LNCAP (cell line): Measurements from ENCODE around the gene MFN1.

Experiments
- TF ChIP-seq, protein P1 (sequence below): fragments of 450-650 bp; IDR thresholded peaks from 2 replicates; pipeline ENCODE4 v1.5.1; 2017; ENCODE audit warnings: mild to moderate bottlenecking

The MFN1 gene

DNA sequence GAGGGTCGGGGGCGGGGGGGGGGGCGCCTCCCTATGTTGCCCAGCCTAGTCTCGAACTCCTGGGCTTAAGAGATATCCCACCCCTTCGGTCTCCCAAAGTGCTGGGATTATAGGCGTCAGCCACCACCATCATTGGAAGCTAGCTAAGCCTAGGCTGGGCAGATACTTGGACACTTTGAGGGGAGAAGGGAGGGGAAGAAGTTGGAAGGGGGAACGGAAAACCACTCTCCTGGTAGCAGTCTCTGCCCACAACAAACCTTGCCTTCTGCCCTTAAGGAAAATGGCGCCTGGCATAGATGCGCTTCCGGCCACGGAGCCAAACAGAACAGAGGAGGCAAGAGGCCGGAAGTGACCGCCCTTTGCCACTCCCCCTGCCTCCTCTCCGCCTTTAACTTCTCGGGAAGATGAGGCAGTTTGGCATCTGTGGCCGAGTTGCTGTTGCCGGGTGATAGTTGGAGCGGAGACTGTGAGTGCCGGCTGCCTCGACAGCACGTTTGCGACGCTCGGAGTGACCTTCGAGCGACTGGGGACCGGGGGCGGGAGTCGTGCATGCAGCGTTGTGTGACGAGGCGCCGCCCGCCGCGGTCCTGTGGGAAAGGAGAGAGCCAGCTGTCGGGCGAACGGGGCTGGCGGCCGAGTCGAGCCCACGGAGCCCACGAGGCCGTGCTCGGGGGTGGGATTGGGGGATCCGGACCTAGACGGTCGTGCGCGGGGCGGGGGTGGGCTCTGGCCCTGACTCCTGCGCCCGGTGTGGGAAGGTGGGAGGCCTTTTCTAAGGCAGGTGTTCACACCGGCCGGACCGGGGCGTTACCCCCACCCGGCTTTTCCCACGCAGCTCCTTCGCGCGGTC is at the start of gene MFN1:
Gene MFN1, plus strand, starts transcription at position 365 of the 850 bp plus-strand sequence. CDS start 1,143 bp downstream, outside the sequence.
- TF ChIP-seq, protein P1, sequence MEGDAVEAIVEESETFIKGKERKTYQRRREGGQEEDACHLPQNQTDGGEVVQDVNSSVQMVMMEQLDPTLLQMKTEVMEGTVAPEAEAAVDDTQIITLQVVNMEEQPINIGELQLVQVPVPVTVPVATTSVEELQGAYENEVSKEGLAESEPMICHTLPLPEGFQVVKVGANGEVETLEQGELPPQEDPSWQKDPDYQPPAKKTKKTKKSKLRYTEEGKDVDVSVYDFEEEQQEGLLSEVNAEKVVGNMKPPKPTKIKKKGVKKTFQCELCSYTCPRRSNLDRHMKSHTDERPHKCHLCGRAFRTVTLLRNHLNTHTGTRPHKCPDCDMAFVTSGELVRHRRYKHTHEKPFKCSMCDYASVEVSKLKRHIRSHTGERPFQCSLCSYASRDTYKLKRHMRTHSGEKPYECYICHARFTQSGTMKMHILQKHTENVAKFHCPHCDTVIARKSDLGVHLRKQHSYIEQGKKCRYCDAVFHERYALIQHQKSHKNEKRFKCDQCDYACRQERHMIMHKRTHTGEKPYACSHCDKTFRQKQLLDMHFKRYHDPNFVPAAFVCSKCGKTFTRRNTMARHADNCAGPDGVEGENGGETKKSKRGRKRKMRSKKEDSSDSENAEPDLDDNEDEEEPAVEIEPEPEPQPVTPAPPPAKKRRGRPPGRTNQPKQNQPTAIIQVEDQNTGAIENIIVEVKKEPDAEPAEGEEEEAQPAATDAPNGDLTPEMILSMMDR: no peak

DNA sequence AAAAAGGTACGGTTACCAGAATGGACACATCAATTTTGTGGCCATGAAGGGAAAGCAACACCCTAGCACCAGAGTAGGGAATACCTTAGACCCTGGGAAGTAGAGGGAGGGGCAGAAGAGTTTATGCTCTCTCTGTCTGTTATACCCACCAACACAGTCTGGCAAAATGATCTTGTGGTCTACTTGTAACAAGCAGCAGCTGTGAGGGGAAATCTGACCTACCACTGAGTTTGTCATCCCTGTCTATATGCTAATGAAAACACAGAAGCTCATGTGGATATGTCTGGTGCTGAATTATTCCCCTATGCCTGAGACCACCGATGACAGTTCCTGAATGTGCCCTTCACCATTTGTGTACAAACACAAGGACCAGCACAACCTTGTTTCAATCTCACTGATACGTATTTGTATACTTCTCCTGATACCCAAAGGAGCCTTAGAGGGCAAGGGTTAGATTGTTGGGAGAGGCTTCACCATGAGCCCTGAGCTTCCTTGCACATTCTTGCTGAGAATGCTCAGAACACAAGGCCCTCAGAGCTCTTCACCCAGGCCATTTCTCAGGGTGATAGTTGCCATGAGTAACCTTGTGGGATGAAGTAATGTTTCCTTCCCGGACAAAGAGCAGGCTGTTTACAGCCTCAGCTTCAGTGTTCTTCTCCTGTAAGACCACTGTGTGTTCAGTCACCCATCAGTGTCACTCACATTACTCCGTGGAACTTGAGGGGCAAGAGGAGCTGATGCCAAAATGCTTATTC is 49.4 kb upstream of the MFN1 start:
- TF ChIP-seq, protein P1: no peak

DNA sequence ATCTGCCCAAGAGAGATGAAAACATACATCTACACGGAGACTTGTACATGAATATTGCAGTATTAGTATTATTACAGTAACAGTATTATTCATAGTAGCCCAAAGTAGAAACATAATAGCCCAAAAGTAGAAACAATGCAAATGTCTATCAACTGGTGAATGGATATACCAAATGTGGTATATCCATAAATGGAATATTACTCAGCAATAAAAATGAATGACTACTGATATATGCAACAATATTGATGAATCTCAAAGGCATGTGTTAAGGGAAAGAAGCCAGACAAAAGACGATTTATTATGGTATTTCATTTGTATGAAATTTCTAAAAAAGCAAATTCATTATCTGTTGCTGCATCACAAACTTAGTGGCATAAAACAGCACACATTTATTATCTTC is 48.2 kb upstream of the MFN1 start:
- TF ChIP-seq, protein P1: no peak

DNA sequence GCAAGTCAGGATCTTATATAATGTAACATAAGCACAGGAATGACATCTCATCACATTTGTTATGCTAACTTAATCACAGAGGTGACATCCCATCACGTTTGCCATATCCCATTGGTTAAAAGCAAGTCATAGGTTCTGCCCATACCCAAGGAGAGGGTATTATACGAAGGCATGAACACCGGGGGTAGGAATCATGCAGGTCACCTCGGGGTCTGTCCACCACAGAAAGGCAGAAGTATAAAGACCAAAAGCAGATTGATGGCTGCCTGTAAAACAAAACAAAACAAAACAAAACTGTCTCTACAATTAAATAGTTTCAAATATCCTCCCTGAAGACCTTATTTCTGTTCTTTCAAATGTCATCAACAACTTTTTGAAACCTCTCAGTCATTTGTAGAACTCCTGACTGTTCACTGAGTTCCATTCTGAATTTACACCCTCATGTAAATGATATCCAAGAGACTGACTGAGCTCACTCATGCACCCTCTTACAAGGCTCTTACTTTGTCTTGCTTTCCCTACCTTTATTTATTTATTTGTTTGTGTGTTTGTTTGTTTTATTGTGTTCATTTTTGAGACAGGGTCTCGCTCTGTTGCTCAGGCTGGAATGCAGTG is 47.4 kb upstream of the MFN1 start:
- TF ChIP-seq, protein P1: no peak

DNA sequence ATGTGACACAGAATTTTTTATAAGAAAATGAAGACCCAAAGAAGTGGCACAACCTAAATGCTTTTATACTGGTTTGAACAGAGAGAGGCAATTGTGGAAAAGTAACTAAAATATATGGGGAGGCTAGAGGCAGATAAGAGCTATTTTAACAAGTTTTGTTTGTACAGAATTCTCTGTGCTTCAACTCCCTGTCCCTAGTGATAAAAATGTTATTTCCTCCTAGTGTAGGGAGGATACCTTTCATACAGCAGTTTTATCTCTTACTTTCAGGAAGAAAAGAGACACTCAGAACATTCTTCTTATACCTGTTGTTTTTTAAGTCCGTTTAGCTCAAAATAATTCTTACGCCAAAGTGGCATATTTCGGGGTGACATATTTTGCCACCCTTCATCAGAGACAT is 45.9 kb upstream of the MFN1 start:
- TF ChIP-seq, protein P1: no peak

DNA sequence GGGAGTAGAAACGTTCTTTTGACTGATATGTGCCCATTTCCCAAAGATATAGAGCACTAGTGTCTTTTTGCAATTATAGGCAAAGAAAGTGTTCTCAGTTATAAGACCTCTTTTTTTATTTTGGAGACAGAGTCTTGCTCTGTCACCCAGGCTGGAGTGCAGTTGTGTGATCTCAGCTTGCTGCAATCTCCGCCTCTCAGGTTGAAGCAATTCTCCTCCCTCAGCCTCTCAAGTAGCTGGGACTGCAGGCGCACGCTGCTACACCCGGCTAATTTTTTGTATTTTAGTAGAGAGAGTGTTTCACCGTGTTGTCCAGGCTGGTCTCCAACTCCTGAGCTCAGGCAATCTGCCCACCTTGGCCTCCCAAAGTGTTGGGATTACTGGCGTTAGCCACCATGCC is 45.4 kb upstream of the MFN1 start:
- TF ChIP-seq, protein P1: no peak

DNA sequence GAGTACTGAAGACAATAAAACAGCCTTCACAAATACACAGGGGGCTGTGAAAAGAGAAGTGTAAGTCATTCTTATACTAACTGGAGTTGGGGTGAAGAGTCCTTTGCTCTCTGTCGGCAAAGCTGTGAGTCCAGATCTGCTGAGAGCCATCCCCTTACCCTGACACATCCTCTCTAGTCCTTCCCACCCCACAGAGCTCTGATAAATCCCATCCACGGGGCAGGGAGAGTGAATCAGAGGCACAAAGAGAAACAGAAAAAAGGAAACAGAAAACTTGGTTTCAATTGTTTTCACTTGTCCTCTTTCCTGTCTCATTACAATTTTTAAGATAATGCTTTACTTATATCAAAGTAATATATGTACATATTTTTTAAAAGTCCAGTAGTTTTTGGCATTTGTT is 42.9 kb upstream of the MFN1 start:
- TF ChIP-seq, protein P1: no peak
